SK-N-MC (cell line): Measurements from ENCODE around the gene MAP3K8.
A peak's percentile ranks its signal among the peaks of the same experiment; 100 is the strongest.

Experiments
- EZH2 ChIP-seq: fragments of 200-600 bp; sonication (generic); IDR thresholded peaks from one replicate; pipeline ENCODE4 v1.6.1; 2017; ENCODE audit warnings: antibody characterized with exemption
- FOXP2 ChIP-seq: optimal IDR thresholded peaks from 2 replicates; pipeline ENCODE3; 2011; ENCODE audit warnings: mild to moderate bottlenecking, moderate library complexity; ENCODE audit not compliant: insufficient read depth; ENCODE audit errors: extremely low read length, control extremely low read depth
- POLR2AphosphoS5 ChIP-seq: IDR thresholded peaks from 2 replicates; pipeline ENCODE4 v1.6.1; 2012; ENCODE audit warnings: mild to moderate bottlenecking, low read depth, low read length, borderline replicate concordance

DNA sequence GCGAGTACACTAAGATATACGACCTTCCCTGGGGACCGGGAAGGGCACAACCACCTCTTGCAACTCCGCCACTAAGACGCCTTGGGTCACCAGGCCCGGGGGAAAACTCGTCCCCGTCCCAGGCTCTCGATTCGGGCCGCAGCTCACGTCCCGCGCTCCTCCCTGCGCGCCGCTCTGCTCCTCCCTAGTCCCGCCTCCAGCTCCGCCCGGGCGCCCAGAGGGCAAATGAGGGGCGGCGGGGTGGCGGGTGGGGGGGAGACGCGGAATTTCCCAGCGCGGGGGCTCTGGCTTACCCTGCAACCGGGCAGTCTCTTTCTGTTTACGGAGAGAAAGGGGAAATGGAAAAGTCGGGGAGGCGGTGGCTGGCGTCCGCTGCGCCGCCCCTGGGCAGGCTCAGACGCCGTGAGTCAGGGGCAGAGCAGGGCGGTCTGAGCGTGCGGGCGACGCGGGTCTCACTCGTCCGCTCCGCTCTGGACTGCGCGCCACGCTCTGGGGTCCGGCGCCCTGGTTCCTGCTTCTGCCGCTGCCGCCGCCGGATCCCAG lies at the start of gene MAP3K8:
- TF ChIP-seq EZH2: no peak
- peak; percentile 70; the same call in 1 of the 2 replicates for TF ChIP-seq POLR2AphosphoS5
- no peak for TF ChIP-seq FOXP2
